Measurements from ENCODE around the gene NXNL2.

DNA sequence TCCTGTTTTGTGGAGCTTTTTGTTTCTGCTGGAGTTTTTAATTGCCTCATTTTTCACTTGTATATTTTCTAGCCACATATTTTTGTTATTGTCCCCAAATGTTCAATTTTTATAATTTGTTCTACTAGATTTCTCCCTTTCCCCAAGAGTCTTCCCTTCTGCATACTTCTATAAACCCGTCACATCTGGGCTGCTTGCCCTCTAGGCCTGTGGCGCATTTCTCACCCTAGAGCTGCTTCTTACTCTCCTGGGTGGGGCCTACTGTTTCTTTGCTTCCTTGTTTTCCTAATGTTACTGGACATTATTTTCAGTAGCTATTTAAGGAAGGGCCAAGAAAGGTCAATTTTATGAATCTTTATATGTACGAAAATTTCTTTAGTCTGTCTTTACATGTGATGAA is 51.5 kb downstream of the NXNL2 start:
- TF ChIP-seq, protein P1, sequence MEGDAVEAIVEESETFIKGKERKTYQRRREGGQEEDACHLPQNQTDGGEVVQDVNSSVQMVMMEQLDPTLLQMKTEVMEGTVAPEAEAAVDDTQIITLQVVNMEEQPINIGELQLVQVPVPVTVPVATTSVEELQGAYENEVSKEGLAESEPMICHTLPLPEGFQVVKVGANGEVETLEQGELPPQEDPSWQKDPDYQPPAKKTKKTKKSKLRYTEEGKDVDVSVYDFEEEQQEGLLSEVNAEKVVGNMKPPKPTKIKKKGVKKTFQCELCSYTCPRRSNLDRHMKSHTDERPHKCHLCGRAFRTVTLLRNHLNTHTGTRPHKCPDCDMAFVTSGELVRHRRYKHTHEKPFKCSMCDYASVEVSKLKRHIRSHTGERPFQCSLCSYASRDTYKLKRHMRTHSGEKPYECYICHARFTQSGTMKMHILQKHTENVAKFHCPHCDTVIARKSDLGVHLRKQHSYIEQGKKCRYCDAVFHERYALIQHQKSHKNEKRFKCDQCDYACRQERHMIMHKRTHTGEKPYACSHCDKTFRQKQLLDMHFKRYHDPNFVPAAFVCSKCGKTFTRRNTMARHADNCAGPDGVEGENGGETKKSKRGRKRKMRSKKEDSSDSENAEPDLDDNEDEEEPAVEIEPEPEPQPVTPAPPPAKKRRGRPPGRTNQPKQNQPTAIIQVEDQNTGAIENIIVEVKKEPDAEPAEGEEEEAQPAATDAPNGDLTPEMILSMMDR (IDR thresholded peaks at IDR 0.05), result no peak
- TF ChIP-seq POLR2A (IDR thresholded peaks at IDR 0.05), result no peak
- TF ChIP-seq POLR2AphosphoS5 (IDR thresholded peaks at IDR 0.05), result no peak
